ENCODE measurements around the gene GNAI3.

The GNAI3 gene

DNA sequence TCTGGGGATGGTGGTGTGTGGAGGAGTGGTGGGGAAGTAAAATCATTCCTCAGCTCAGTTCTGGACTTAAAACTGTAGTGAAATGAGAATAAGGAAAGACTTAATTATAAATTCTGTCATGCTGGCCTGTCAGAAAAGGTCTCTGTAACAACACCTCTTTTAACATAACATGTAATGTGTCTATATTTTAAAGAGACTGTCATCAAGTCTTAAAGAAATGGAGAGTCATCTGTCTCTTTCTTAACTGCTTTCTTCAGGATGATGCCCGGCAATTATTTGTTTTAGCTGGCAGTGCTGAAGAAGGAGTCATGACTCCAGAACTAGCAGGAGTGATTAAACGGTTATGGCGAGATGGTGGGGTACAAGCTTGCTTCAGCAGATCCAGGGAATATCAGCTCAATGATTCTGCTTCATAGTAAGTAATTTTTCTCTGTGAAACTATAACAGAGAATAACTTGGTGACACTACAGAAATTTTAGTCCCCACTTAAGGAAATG is 30.6 kb downstream of the GNAI3 start:
- DNase-seq (ENCODE audit: low read depth): no peak
- TF ChIP-seq, protein P1, sequence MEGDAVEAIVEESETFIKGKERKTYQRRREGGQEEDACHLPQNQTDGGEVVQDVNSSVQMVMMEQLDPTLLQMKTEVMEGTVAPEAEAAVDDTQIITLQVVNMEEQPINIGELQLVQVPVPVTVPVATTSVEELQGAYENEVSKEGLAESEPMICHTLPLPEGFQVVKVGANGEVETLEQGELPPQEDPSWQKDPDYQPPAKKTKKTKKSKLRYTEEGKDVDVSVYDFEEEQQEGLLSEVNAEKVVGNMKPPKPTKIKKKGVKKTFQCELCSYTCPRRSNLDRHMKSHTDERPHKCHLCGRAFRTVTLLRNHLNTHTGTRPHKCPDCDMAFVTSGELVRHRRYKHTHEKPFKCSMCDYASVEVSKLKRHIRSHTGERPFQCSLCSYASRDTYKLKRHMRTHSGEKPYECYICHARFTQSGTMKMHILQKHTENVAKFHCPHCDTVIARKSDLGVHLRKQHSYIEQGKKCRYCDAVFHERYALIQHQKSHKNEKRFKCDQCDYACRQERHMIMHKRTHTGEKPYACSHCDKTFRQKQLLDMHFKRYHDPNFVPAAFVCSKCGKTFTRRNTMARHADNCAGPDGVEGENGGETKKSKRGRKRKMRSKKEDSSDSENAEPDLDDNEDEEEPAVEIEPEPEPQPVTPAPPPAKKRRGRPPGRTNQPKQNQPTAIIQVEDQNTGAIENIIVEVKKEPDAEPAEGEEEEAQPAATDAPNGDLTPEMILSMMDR (IDR thresholded peaks at IDR 0.05; ENCODE audit: control insufficient read depth, insufficient read depth, low read depth, low read length, missing control alignments): no peak
- no peak overlapping the region for H3K4me3 ChIP-seq (ENCODE audit: control insufficient read depth, low read depth, low read length)

GRCh38 chr1:109579491-109579890 is 31.1 kb downstream of the GNAI3 start:
- no peak for DNase-seq (ENCODE audit: low read depth)
- TF ChIP-seq, protein P1 (IDR thresholded peaks at IDR 0.05; ENCODE audit: control insufficient read depth, insufficient read depth, low read depth, low read length, missing control alignments): no peak
- no peak overlapping the region for H3K4me3 ChIP-seq (ENCODE audit: control insufficient read depth, low read depth, low read length)

- DNase-seq (ENCODE audit: low read depth): no peak
- no peak overlapping the region for H3K4me3 ChIP-seq (ENCODE audit: control insufficient read depth, low read depth, low read length)
- TF ChIP-seq, protein P1 (IDR thresholded peaks at IDR 0.05; ENCODE audit: control insufficient read depth, insufficient read depth, low read depth, low read length, missing control alignments): no peak
Measured at GRCh38 chr1:109582021-109582420, 33.6 kb downstream of the GNAI3 start.

- DNase-seq (ENCODE audit: low read depth): no peak
- no peak overlapping the region for H3K4me3 ChIP-seq (ENCODE audit: control insufficient read depth, low read depth, low read length)
- TF ChIP-seq, protein P1 (IDR thresholded peaks at IDR 0.05; ENCODE audit: control insufficient read depth, insufficient read depth, low read depth, low read length, missing control alignments): no peak
Measured at GRCh38 chr1:109584766-109585165, 36.4 kb downstream of the GNAI3 start.

DNA sequence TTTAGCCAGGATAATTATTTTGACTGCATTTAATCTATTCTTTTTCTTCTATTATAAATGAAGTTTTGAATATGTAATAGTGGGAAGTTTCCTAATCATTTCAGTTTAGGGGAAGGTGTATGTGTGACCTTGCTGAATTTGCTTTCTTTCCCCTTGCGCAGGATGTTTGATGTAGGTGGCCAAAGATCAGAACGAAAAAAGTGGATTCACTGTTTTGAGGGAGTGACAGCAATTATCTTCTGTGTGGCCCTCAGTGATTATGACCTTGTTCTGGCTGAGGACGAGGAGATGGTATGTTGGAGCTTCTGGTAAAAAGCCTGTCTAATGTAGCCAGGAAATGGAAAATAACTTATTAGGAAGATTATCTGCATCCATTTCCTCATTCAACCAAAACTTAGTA is 37.6 kb downstream of the GNAI3 start:
- no peak overlapping the region for H3K4me3 ChIP-seq (ENCODE audit: control insufficient read depth, low read depth, low read length)
- DNase-seq (ENCODE audit: low read depth): no peak
- TF ChIP-seq, protein P1 (IDR thresholded peaks at IDR 0.05; ENCODE audit: control insufficient read depth, insufficient read depth, low read depth, low read length, missing control alignments): no peak

DNA sequence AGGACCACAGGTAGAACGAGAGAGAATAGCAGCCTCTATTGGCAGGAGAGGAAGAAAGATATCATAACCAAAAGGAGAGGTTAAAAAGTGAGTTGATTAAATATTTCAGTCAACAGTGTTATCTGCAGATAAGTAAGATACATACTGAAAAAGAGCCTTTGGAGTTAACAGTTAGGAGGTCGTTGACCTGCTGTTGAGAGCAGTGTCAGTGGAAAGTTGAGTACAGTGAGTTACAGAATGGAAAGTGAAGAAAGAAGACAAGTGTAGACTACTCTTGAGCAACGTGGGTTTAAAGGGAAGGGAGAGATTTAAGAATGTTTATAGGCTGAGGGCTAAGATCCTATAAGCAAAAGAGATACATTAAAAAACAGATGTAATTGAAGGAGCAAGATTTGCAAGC is 40.8 kb downstream of the GNAI3 start:
- no peak overlapping the region for H3K4me3 ChIP-seq (ENCODE audit: control insufficient read depth, low read depth, low read length)
- TF ChIP-seq, protein P1 (IDR thresholded peaks at IDR 0.05; ENCODE audit: control insufficient read depth, insufficient read depth, low read depth, low read length, missing control alignments): no peak
- DNase-seq (ENCODE audit: low read depth): no peak

GRCh38 chr1:109589679-109590078 is 41.3 kb downstream of the GNAI3 start:
- TF ChIP-seq, protein P1 (IDR thresholded peaks at IDR 0.05; ENCODE audit: control insufficient read depth, insufficient read depth, low read depth, low read length, missing control alignments): no peak
- no peak for DNase-seq (ENCODE audit: low read depth)
- no peak overlapping the region for H3K4me3 ChIP-seq (ENCODE audit: control insufficient read depth, low read depth, low read length)

Data from AG09309 (cell line).